HepG2 (cell line): Measurements from ENCODE around the gene SNRNP200. TPM values are rescaled to one million over a fixed set of nuclear protein-coding genes. Genes with fewer than 3 reads are reported as not detected.

Experiments used
- ATF1 ChIP-seq: IDR thresholded peaks from 2 replicates; pipeline ENCODE4 v1.6.1; 2016; ENCODE audit warnings: mild to moderate bottlenecking, control low read depth
- FOSL2 ChIP-seq: sonication (generic); formaldehyde crosslinking; IDR thresholded peaks from 2 replicates; pipeline ENCODE4 v1.4.0; 2020; ENCODE audit warnings: missing genetic modification reagents
- FOXP1 ChIP-seq, 2 experiments: fragments of 450-650 bp in 1 of 2; IDR thresholded peaks; 2 replicates each; pipeline ENCODE4 v1.6.1; 2017 to 2018; ENCODE audit warnings: antibody characterized with exemption in 1 of 2
- HDAC2 ChIP-seq: sonication (generic); formaldehyde crosslinking; IDR thresholded peaks from 2 replicates; pipeline ENCODE4 v1.4.0; 2020; ENCODE audit warnings: missing genetic modification reagents
- HNRNPH1 ChIP-seq: fragments of 200-400 bp; formaldehyde crosslinking; optimal IDR thresholded peaks from 2 replicates; pipeline ENCODE3; 2017; ENCODE audit warnings: mild to moderate bottlenecking, low read depth, low read length
- JDP2 ChIP-seq: sonication (generic); formaldehyde crosslinking; IDR thresholded peaks from 2 replicates; pipeline ENCODE4 v1.8.1; 2022; ENCODE audit warnings: missing genetic modification reagents, borderline replicate concordance
- RFXANK ChIP-seq: IDR thresholded peaks from 2 replicates; pipeline ENCODE4 v1.6.1; 2016
- SAFB2 ChIP-seq: sonication (generic); formaldehyde crosslinking; IDR thresholded peaks from 2 replicates; pipeline ENCODE4 v1.5.1; 2020; ENCODE audit warnings: missing genetic modification reagents, low read depth, mild to moderate bottlenecking, borderline replicate concordance
- SRSF1 ChIP-seq: fragments of 200-400 bp; formaldehyde crosslinking; optimal IDR thresholded peaks from 2 replicates; pipeline ENCODE3; 2017; ENCODE audit warnings: mild to moderate bottlenecking, low read depth, low read length, moderate library complexity
- ZFAT ChIP-seq: sonication (generic); formaldehyde crosslinking; conservative IDR thresholded peaks from 2 replicates; pipeline ENCODE4 v1.8.1; 2023; ENCODE audit warnings: missing genetic modification reagents, inconsistent platforms
- ZNF234 ChIP-seq: sonication (generic); formaldehyde crosslinking; conservative IDR thresholded peaks from 2 replicates; pipeline ENCODE4 v1.5.1; 2020; ENCODE audit warnings: mild to moderate bottlenecking, missing genetic modification reagents
- ZNF382 ChIP-seq: sonication (generic); formaldehyde crosslinking; IDR thresholded peaks from 2 replicates; pipeline ENCODE4 v1.5.0; 2020; ENCODE audit warnings: missing genetic modification reagents, mild to moderate bottlenecking, borderline replicate concordance
- ZNF496 ChIP-seq: sonication (generic); formaldehyde crosslinking; IDR thresholded peaks from 2 replicates; pipeline ENCODE4 v1.8.1; 2023; ENCODE audit warnings: mild to moderate bottlenecking, moderate library complexity, missing genetic modification reagents; ENCODE audit not compliant: insufficient replicate concordance
- ZSCAN25 ChIP-seq: sonication (generic); formaldehyde crosslinking; IDR thresholded peaks from 2 replicates; pipeline ENCODE4 v1.8.0; 2022; ENCODE audit warnings: mild to moderate bottlenecking, missing genetic modification reagents
- polyA plus RNA-seq, 8 experiments: library from polyadenylated mRNA; depleted of rRNA in 3 of 8; stranded (reverse) in 7 of 8; unstranded in 1 of 8; fragments of >200 nt; fragmentation: Illumina TruSeq in 4 of 8; extraction: Trizol in 4 of 8; gene quantifications; 2 replicates each; pipeline versions ENCODE4 v1.2.1 to v1.2.3, GENCODE V29; 2011 to 2016; ENCODE audit warnings: low read depth in 4 of 8, missing spikeins in 1 of 8, mixed read lengths in 1 of 8; ENCODE audit not compliant: insufficient read depth in 1 of 8
- total RNA-seq, 5 experiments: library from RNA; depleted of rRNA; stranded (reverse); fragments of >200 nt; fragmentation: Illumina TruSeq; extraction: Trizol; gene quantifications; 2 replicates each; pipeline ENCODE4 v1.2.3, GENCODE V29; 2016; ENCODE audit warnings: low read depth in 1 of 5
- TF ChIP-seq, protein P1 (sequence below): sonication (generic); formaldehyde crosslinking; IDR thresholded peaks from 2 replicates; pipeline ENCODE4 v1.4.0; 2020; ENCODE audit warnings: missing genetic modification reagents, mild to moderate bottlenecking, borderline replicate concordance
- TF ChIP-seq, protein P2 (sequence below): sonication (generic); formaldehyde crosslinking; IDR thresholded peaks from 2 replicates; pipeline ENCODE4 v1.4.0; 2020; ENCODE audit warnings: mild to moderate bottlenecking, missing genetic modification reagents
- TF ChIP-seq, protein P3 (sequence below): sonication (generic); formaldehyde crosslinking; IDR thresholded peaks from 2 replicates; pipeline ENCODE4 v1.8.1; 2023; ENCODE audit warnings: mild to moderate bottlenecking, missing genetic modification reagents

The SNRNP200 gene
- total and polyA plus RNA-seq, 2 of the 13 experiments (the other 11 are each of a cell fraction or from before 2014, with no cell fraction given), result 99.0 to 232 TPM

DNA sequence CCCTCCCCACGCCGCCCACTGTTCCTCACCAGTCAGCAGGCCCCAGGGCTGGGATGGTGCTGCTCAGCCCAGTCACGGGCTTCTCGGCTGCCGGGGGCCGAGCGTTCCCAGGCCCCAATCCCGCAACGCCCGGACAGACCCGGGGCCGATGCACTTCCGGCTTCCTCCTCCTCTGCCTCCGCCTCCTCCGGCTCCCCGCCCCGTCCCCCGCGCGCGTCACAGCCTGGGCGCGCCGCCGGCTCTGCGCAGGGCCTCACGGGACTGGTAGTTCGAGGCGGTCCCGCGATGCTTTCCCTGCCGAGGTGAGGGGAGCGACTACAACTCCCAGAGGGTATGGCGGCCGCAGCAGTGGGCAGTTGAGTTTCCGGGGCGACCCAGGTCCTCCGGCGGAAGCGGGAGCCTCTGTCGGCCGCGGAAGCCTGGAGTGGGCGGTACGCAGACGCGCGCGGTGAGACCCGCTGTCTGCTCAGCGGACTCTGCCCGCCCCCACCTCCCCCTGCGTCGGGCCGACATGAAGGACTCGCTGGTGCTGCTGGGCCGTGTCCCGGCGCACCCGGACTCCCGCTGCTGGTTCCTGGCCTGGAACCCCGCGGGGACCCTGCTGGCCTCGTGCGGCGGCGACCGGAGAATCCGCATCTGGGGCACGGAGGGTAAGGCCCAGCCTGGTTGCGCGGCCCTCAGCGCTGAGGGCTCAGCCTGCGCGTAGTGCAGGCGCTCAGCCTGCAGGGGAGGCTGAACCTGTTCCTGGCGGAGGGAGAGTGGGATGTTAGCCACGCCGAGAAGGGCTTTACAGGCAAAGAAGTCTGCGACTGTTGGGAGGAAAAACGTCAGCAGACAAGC is 39.3 kb downstream of the SNRNP200 start, which contains the start of the genes CIAO1 and TMEM127 (continued):
- TF ChIP-seq, protein P1, sequence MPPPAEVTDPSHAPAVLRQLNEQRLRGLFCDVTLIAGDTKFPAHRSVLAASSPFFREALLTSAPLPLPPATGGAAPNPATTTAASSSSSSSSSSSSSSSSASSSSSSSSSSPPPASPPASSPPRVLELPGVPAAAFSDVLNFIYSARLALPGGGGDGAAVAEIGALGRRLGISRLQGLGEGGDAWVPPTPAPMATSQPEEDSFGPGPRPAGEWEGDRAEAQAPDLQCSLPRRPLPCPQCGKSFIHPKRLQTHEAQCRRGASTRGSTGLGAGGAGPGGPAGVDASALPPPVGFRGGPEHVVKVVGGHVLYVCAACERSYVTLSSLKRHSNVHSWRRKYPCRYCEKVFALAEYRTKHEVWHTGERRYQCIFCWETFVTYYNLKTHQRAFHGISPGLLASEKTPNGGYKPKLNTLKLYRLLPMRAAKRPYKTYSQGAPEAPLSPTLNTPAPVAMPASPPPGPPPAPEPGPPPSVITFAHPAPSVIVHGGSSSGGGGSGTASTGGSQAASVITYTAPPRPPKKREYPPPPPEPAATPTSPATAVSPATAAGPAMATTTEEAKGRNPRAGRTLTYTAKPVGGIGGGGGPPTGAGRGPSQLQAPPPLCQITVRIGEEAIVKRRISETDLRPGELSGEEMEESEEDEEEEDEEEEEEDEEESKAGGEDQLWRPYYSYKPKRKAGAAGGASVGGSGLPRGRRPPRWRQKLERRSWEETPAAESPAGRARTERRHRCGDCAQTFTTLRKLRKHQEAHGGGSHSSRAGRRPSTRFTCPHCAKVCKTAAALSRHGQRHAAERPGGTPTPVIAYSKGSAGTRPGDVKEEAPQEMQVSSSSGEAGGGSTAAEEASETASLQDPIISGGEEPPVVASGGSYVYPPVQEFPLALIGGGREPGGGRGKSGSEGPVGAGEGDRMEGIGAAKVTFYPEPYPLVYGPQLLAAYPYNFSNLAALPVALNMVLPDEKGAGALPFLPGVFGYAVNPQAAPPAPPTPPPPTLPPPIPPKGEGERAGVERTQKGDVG (CRISPR knock-in tag), result peak; percentile 86
- TF ChIP-seq, protein P2, sequence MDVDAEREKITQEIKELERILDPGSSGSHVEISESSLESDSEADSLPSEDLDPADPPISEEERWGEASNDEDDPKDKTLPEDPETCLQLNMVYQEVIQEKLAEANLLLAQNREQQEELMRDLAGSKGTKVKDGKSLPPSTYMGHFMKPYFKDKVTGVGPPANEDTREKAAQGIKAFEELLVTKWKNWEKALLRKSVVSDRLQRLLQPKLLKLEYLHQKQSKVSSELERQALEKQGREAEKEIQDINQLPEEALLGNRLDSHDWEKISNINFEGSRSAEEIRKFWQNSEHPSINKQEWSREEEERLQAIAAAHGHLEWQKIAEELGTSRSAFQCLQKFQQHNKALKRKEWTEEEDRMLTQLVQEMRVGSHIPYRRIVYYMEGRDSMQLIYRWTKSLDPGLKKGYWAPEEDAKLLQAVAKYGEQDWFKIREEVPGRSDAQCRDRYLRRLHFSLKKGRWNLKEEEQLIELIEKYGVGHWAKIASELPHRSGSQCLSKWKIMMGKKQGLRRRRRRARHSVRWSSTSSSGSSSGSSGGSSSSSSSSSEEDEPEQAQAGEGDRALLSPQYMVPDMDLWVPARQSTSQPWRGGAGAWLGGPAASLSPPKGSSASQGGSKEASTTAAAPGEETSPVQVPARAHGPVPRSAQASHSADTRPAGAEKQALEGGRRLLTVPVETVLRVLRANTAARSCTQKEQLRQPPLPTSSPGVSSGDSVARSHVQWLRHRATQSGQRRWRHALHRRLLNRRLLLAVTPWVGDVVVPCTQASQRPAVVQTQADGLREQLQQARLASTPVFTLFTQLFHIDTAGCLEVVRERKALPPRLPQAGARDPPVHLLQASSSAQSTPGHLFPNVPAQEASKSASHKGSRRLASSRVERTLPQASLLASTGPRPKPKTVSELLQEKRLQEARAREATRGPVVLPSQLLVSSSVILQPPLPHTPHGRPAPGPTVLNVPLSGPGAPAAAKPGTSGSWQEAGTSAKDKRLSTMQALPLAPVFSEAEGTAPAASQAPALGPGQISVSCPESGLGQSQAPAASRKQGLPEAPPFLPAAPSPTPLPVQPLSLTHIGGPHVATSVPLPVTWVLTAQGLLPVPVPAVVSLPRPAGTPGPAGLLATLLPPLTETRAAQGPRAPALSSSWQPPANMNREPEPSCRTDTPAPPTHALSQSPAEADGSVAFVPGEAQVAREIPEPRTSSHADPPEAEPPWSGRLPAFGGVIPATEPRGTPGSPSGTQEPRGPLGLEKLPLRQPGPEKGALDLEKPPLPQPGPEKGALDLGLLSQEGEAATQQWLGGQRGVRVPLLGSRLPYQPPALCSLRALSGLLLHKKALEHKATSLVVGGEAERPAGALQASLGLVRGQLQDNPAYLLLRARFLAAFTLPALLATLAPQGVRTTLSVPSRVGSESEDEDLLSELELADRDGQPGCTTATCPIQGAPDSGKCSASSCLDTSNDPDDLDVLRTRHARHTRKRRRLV (CRISPR knock-in tag), result peak; percentile 77
- TF ChIP-seq SAFB2 (CRISPR knock-in tag) (peak; percentile 61; the same call in 1 of the 2 replicates), ATF1 (peak; percentile 88), JDP2 (no peak), HDAC2 (CRISPR knock-in tag) (peak; percentile 81; the same call in 1 of the 2 replicates), ZSCAN25 (CRISPR knock-in tag) (peak; percentile 100), ZNF234 (CRISPR knock-in tag) (peak; percentile 75; the same call in 1 of the 2 replicates), ZFAT (CRISPR knock-in tag) (no peak; the same call in 1 of the 2 replicates), ZNF382 (no peak), ZNF496 (no peak), FOSL2 (CRISPR knock-in tag) (peak; percentile 66; the same call in 1 of the 2 replicates), SRSF1 (peak; percentile 87), HNRNPH1 (no peak), RFXANK (CRISPR knock-in tag) (peak; percentile 56), FOXP1 (IDR thresholded peaks at IDR 0.05) (no peak), FOXP1 (CRISPR knock-in tag; IDR thresholded peaks at IDR 0.05) (peak; percentile 17; the same call in 1 of the 2 replicates)
- TF ChIP-seq, protein P3, sequence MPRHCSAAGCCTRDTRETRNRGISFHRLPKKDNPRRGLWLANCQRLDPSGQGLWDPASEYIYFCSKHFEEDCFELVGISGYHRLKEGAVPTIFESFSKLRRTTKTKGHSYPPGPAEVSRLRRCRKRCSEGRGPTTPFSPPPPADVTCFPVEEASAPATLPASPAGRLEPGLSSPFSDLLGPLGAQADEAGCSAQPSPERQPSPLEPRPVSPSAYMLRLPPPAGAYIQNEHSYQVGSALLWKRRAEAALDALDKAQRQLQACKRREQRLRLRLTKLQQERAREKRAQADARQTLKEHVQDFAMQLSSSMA (CRISPR knock-in tag), result peak; percentile 89; the same call in 1 of the 2 replicates
